ENCODE results near the gene SRRT.

The SRRT gene

DNA sequence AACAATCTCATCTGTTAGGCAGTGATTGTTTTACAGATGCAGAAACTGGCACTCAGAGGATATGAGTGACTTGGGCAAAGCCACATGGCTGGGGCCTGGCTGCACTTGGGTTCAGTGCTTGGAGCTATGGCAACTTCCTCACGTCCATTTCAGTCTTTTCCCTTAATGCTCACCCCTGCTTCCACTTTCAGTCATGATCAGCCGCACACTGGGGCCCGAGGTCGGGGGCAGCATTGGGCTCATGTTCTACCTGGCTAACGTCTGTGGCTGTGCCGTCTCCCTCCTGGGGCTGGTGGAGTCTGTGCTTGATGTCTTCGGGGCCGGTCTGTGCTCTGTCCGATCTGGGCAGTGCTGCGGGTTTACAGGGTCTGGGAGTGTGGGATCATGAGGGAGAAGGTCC lies 19.4 kb upstream of the SRRT start:
- DNase-seq (ENCODE audit: low spot score), result no peak

DNA sequence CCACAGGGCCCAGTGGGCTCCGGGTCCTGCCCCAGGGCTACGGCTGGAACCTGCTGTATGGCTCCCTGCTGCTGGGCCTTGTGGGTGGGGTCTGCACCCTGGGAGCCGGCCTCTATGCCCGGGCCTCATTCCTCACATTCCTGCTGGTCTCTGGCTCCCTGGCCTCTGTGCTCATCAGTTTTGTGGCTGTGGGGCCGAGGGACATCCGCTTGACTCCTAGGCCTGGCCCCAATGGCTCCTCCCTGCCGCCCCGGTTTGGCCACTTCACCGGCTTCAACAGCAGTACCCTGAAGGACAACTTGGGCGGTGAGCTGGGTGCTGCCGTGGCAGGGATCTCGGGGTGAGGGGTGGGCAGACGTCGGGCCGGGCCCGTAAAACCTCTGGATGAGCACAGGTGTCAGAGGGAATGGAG lies 18.0 kb upstream of the SRRT start:
- no peak for DNase-seq (ENCODE audit: low spot score)

DNA sequence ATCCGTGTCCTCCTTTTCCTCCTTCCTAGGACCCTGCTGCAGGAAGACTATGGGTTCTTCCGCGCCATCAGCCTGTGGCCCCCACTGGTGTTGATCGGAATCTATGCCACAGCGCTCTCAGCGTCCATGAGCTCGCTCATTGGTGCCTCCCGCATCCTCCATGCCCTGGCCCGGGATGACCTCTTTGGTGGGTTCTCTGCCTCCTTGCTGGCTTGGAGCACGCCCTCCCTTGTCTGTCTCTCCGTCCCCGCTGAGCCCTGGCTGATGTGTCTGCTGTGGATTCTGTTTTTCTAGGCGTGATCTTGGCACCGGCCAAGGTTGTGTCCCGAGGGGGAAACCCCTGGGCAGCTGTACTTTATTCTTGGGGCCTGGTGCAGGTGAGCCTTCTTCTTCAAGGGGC lies 15.0 kb upstream of the SRRT start:
- no peak for DNase-seq (ENCODE audit: low spot score)

DNA sequence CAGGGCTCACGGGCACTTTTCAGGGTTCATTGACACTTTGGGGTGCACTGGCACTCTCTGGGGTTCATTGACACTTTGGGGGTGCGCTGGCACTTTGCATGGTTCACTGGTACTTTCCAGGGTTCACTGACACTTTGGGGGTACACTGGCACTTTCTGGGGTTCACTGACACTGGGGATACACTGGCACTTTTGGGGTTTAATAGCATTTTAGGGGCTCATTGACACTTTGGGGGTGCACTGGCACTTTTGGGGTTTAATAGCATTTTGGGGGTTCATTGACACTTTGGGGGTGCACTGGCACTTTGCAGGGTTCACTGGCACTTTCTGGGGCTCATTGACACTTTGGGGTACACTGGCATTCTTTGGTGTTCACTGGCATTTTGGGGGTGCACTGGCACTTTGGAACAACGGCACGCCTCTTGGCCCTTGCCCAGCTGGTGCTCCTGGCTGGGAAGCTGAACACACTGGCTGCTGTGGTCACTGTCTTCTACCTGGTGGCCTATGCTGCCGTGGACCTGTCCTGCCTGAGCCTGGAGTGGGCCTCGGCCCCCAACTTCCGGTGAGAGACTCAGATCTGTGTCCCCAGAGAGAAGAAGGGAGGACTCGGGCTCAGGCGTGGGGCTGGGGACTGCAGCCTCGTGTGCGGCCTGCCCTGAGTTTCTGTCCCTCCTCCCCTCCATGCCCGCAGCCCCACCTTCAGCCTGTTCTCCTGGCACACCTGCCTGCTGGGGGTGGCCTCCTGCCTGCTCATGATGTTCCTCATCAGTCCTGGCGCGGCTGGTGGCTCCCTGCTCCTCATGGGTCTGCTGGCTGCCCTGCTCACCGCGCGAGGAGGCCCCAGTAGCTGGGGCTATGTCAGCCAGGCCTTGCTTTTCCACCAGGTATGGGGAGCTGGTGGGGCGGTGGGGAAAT lies 13.9 kb upstream of the SRRT start:
- DNase-seq (ENCODE audit: low spot score), result no peak

DNA sequence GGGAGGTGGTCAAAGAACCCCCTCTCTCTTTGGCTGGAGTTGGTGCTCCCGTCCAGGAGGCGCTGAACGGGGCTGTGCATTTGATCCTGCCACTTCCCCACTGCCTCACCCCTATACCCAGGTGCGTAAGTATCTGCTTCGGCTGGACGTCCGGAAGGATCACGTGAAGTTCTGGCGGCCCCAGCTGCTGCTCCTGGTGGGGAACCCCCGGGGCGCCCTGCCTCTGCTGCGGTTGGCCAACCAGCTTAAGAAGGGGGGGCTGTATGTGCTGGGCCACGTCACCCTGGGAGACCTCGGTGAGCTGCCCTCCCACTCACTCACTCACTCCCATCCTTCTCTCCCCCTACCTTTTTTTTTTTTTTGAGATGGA lies 13.3 kb upstream of the SRRT start:
- DNase-seq (ENCODE audit: low spot score), result no peak

DNA sequence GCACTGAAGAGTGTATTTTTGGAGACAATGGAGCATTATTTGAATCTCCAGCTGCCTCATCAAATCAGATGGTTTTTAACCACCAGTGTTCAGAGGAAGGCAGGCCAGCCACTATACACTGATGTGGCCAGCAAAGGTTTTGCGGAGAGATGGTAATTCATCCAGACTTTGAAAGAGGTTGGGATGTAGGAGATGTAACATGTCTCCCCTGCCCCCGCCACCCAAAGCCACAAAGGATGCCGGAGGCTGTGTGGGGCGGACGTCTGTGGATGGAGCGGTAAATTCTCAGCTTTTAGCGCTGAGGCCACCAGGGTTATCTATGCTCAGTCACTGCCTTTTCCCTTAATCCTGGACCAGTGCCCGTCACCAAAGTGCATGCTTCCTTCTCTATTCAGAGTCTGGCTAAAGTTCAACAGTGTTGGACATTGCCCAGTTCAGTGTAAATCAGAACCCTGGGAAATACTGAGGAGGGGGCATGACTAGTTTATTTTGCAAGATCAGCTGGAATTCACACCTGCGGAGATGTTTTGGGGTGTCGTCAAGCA lies 11.4 kb upstream of the SRRT start:
- DNase-seq (ENCODE audit: low spot score), result no peak

DNA sequence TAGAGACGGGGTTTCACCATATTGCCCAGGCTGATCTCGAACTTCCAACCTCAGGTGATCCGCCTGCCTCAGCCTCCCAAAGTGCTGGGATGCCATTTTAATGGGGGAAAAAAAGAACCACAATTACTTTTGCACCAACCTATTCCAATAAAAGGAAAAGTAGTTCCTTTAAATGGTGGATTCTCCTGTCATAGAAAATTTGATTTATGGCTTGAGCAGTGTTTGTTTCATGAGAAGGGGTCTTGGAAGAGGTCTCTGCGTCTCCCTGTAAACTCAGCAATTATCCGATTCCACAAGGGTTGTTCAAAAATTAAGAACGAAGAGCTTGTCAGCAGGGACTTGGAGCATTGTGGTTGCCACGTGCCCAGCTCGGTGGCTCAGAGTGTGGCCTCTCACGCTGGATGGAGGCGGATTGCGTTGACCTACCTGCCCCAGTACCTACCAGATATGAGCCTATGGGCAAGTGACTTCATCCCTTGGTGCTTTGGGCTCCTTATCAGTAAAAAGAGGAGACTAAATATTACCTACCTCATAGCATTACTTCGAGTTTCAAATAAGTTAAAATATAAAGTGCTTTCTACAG lies 10.5 kb upstream of the SRRT start:
- DNase-seq (ENCODE audit: low spot score), result no peak

DNA sequence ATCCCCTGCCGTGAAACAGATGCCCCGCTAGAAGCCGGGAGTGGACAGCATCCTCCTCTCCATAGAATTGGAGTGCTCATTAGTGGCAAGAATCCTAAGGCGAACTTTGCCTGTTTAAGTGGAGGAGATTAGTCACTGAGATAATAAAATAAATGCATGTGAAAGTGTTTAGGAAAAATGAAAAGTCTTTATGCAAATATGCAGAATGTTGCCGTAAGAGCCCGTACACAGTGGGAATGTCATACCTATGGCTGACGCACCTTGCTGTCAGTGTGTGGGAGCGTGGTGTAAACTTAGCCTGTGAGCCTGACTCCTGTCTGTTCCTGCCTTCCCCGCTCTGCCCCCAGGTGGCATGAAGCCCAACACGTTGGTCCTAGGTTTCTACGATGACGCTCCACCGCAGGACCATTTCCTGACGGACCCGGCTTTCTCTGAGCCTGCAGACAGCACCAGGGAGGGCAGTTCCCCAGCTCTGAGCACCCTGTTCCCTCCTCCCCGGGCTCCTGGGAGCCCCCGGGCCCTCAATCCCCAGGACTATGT lies 9.5 kb upstream of the SRRT start:
- peak; percentile 36 for DNase-seq (ENCODE audit: low spot score)

DNA sequence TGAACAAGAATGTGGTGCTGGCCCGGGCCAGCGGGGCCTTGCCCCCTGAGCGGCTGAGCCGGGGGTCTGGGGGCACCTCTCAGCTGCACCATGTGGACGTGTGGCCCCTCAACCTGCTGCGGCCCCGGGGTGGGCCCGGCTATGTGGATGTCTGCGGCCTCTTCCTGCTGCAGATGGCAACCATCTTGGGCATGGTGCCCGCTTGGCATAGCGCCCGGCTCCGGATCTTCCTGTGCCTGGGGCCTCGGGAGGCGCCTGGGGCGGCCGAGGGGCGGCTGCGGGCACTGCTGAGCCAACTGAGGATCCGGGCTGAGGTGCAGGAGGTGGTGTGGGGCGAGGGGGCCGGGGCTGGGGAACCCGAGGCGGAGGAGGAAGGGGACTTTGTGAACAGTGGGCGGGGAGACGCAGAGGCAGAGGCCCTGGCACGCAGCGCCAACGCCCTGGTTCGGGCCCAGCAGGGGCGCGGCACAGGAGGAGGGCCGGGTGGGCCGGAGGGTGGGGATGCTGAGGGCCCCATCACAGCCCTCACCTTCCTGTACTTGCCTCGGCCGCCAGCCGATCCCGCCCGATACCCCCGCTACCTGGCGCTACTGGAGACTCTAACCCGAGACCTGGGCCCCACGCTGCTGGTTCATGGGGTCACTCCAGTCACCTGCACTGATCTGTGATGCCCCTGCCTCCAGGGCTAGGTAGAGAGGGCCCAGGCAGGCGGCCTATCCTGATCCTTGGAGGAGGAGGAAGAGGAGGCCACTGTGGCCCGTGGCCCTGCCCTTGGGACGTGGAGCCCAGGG lies 8.8 kb upstream of the SRRT start:
- DNase-seq (ENCODE audit: low spot score), result peak; percentile 86

DNA sequence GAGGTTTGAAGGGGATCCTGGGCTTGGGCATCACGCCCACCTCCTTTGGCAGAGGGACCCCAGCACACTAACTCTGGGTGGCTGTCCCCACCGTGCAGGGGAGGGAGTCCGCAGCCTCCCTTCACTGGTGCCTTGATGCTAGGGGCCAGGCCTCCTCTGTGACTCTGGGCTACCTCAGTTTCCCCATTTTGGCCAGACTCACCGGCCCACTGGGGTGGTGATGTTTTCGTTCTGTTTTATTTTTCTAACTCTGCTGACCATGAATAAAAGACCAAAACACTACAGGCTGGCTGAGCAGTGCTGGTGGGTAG lies 8.2 kb upstream of the SRRT start:
- no peak for DNase-seq (ENCODE audit: low spot score)

DNA sequence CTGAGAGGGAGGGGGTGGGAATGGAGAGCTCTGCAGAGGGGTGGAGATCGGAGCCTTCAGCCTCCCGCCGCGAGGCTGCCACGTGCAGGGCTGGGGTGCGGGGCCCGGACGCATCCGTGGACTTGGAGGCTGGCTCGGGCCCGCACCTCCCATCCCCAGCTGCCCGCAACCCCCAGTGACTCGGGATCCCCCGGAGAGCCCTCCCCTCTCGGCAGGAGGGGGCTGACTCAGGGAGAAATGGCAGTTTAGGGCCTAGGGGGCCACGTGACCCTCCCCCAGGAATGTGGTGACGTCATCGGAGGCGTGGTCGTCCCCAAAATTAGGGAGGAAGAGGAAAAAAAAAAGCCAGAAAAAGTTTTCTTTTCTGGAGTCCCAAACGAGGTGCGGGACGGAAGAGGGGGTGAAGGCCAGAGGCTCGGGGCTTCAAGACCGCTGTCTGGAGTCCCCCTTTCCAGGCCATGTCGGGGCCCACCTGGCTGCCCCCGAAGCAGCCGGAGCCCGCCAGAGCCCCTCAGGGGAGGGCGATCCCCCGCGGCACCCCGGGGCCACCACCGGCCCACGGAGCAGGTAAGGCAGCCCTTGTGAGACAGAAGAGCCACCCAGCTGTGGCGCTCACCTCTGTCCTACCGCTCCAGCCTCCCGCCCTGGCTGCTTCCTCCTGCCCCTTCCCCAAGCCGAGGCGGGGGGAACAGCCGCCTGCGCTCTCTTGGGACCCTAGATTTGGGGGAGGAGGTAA lies 7.7 kb upstream of the SRRT start, which contains the start of gene TRIP6:
TRIP6 (plus strand) TSS at position 348 of the 736 bp plus-strand sequence; CDS start at position 459, 111 bp downstream.
- peak; percentile 52 for DNase-seq (ENCODE audit: low spot score)

DNA sequence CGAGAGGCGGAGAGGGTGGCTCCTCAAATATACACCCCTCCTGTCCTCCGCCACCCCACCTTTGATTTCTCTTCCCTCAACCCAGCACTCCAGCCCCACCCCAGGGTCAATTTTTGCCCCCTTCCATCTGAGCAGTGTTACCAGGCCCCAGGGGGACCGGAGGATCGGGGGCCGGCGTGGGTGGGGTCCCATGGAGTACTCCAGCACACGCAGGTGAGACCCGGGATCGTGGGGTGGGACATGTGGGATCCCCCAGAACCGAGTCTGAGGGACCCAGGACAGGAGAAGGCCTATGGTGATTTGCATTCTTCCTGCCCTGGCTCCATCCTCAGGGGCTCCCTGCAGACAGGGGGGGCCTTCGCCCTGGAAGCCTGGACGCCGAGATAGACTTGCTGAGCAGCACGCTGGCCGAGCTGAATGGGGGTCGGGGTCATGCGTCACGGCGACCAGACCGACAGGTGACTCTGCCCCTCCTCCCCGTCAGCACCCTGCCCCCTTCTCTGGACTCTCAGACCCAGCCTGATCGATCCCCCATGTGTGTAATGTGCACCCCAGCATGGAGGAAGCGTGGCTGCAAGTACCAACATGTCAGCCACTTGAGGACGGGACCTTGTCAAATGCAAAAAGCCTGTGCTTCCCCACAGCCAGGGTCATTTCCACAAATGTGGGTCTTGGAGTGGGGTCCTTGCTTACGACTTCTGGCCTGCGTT lies 7.0 kb upstream of the SRRT start:
- DNase-seq (ENCODE audit: low spot score), result no peak

DNA sequence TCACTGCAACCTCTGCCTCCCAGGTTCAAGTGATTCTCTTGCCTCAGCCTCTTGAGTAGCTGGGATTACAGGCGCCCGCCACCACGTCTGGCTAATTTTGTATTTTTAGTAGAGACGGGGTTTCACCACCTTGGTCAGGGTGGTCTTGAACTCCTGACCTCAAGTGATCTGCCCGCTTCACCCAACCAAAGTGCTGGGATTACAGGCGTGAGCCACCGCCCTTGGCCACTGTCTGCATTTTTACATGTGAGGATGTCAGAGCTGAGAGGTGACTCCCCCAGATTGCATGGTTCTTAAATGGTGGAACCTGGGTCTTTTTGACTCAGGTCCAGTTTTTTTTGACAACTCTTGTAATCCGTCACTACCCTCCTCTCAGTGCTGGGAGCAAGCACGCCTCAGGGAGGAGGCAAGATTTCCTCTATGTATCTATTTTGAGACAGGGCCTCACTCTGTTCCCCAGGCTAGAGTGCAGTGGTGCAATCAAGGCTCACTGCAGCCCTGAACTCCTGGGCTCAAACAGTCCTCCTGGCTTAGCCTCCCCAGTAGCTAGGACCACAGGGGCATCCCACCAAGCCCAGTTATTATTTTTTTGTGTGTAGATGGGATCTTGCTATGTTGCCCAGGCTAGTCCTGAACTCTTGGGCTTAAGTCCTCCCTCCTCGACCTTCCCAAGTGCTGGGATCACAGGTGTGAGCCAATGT lies 1.2 kb upstream of the SRRT start:
- no peak for DNase-seq (ENCODE audit: low spot score)

DNA sequence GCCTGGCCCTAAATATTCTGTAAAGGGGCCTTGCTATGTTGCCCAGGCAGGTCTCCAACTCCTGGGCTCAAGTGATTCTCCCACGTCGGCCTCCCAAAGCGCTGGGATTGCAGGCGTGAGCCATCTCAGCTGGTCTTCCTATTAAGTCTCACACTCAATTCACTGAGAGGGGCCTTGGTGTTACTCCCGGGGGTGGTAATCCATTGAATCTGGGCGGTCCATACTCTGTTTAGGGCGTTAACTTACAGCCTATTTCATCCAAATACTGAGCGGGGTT lies 665 bp upstream of the SRRT start:
- no peak for DNase-seq (ENCODE audit: low spot score)

DNA sequence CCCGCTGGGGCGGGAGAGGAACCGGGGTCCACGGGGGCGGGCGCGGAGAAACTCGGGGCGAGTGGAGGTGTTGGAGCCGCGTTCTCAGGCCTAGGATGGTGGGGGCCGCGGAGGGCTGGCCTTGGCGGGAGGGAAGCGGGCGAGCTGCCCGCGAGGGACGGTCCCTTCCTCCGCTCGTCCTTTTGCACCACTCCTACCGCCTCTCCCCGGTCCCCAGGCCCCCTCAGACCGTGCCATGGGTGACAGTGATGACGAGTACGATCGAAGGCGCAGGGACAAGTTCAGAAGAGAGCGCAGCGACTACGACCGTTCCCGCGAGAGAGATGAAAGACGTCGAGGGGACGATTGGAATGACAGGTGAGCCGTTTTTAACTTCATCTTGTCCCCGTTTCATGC lies 451 bp downstream of the SRRT start:
- peak; percentile 27 for DNase-seq (ENCODE audit: low spot score)

DNA sequence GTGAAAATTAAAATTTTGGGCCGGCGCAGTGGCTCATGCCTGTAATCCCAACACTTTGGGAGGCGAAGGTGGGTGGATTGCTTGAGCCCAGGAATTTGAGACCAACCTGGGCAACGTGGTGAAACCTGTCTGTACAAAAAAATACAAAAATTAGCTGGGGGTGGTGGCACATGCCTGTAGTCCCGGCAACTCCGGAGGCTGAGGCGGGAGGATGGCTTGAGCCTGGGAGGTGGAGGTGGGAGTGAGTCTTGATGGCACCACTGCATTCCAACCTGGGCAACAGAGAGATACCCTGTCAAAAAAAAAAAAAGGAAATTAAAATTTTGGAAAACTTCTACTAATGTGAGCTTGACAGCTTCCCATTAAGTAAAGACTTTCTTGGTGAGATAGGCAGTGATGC lies 3.1 kb downstream of the SRRT start:
- no peak for DNase-seq (ENCODE audit: low spot score)

DNA sequence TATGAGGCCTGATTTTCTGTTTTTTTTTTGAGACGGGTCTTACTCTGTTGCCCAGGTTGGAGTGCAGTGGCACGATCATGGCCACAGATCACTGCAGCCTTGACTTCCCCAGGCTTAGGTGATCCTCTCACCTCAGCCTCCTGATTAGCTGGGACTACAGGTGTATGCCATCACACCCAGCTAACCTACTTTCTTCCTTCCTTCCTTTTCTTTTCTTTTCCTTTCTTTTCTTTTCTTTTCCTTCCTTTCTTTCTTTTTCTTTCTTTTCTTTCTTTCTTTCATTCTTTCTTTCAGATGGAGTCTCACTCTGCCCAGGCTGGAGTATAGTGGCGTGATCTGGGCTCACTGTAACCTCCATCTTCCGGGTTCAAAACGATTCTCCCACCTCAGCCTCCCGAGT lies 3.8 kb downstream of the SRRT start:
- DNase-seq (ENCODE audit: low spot score), result no peak

DNA sequence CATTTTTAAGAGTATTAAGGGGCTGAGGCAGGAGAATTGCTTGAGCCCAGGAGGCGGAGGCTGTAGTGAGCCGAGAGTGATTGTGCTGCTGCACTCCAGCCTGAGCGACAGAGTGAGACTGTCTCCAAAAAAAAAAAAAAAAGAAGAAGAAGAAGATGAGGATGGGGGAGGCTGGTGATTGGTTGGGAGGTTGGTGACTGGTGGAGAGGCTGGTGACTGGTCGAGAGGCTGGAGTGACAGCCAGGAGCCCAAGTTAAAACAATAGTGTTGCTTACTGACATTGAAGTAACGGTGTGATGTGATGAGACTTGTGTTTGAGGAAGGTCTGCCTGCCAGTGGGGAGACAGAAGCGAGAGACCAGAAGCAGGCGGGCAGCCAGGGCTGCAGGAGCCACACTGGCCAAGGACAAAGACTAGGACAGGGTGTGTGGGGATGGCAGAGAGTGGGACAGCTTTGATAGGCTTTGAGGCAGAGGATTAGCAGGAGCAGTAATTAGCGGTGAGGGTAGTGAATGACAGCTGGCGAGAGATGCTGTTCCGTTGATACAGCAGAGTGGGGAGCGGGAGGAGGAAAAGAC lies 4.9 kb downstream of the SRRT start:
- no peak for DNase-seq (ENCODE audit: low spot score)

DNA sequence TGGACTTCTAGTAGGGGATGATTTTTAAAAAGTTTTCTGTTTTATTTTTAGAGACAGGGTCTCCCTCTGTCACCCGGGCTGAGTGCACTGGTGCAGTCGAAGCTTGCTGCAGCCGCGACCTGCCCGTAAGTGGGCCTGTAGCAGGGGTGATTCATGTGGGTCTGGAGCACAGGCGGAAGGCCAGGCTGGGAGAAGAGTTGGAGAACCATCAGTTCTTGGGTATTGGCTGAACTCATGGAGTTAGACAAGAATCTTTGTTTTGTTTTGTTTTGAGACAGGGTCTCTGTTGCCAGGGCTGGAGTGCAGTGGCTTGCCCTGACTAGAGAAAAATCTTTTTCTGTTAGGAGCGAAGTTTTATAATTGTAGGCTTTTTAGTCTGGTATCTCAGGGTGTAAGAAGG lies 5.7 kb downstream of the SRRT start:
- no peak for DNase-seq (ENCODE audit: low spot score)

DNA sequence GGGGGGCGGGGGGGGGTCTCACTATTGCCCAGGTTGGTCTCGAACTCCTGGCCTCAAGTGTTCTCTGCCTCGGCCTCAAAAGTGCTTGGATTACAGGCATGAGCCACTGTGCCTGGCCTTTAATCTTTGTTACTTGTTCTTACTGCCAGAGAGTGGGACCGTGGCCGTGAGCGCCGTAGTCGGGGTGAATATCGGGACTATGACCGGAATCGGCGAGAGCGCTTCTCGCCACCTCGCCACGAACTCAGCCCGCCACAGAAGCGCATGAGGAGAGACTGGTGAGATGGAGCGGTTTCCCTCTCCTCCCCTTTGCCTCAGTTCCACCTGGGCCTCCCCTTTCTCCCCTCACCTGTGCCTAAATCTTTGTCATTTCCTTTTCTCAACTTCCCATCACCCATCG lies 6.2 kb downstream of the SRRT start:
- no peak for DNase-seq (ENCODE audit: low spot score)

All from hematopoietic multipotent progenitor cell treated with erythropoietin and hydrocortisone succinate and interleukin-3 and kit ligand, for 15 days (in vitro differentiated cells).